GM18505 (cell line): ENCODE data around the gene AKT2.

Experiments
- ATAC-seq: cut with Tn5 transposase; IDR thresholded peaks from one replicate; pipeline ENCODE4 v1.9.1; 2021; ENCODE audit not compliant: unreplicated experiment
- POLR2A ChIP-seq: IDR thresholded peaks from 4 replicates; pipeline ENCODE4 v1.6.1; 2011; ENCODE audit warnings: borderline replicate concordance; ENCODE audit not compliant: insufficient read depth, insufficient read length; ENCODE audit errors: extremely low read depth

Gene AKT2

GRCh38 chr19:40246292-40247073 is 38.7 kb downstream of the AKT2 start:
- no peak for TF ChIP-seq POLR2A
- ATAC-seq: no peak

DNA sequence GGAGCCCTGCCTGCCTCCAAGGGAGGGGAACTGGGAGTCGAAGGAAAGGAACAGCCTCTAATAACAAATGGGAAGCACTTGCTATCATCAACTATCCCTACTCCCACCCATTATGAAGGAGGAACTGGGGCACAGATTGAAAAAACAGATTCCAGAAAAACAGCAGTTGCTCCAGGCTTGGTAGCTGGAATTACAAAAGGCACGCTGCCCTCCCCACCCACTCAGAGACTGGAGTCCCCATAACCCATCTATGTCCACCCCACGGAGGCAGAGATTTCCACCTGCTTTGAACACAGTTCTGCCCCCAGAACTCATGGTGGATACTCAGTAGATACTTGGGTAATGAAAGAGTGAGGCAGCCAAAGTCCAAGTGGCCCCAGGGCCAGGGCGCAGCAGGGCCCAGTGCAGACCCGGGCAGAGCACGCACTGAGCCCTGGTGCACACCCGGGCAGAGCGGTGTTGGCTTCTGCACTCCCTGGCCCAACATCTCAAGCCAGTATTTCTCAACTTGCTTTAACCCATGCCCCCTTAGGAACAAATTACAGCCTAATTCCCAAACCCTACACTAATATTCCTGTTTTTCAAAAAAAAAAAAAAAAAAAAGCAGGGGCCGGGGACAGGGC is 39.5 kb downstream of the AKT2 start:
- TF ChIP-seq POLR2A: no peak
- no peak for ATAC-seq

DNA sequence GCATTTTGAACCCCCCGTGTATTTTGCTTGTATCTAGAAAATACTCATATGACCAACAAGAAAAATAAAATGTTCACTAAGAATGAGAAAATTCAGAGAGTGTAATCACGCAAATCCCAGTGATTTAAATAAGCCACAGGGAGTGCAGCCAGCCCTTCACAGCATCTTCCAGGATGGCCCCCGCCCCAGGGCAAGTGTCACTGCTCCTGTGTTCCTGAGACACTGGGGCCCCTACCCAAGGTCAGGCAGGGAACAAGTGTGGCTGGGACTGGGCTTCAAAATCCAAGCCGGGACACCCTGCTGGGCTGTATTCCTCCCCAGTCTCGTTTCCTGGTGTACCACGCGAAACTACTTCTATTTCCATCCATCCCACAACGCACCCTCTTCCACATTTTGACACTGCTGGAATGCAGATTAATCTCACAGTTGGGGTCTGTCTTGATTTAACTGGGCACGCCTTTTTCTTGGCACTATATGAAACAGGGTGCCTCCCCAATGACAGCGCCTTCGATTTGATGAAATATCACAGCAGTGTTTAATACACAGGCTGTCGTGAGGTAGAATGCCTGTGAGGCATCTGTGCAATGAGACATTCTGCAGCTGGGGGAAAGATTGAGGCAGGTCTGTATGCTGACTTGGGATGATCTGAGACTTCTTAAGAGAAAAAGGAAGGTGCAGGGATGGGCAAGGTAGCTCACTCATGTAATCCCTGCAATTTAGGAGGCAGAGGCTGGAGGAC is 40.4 kb downstream of the AKT2 start:
- no peak for TF ChIP-seq POLR2A
- no peak for ATAC-seq

GRCh38 chr19:40243181-40243580 is 42.0 kb downstream of the AKT2 start:
- ATAC-seq: no peak
- no peak for TF ChIP-seq POLR2A

GRCh38 chr19:40242480-40242879 is 42.7 kb downstream of the AKT2 start:
- no peak for ATAC-seq
- no peak for TF ChIP-seq POLR2A

- no peak for ATAC-seq
- TF ChIP-seq POLR2A: no peak
These were observed 43.2 kb downstream of the AKT2 start for GRCh38 chr19:40241809-40242384.

- ATAC-seq: no peak
- no peak for TF ChIP-seq POLR2A
These were observed 43.9 kb downstream of the AKT2 start for GRCh38 chr19:40241125-40241808.

- no peak for TF ChIP-seq POLR2A
- ATAC-seq: no peak
These were observed 44.8 kb downstream of the AKT2 start for GRCh38 chr19:40240332-40240731.

GRCh38 chr19:40239415-40240226 is 45.5 kb downstream of the AKT2 start:
- no peak for ATAC-seq
- no peak for TF ChIP-seq POLR2A

DNA sequence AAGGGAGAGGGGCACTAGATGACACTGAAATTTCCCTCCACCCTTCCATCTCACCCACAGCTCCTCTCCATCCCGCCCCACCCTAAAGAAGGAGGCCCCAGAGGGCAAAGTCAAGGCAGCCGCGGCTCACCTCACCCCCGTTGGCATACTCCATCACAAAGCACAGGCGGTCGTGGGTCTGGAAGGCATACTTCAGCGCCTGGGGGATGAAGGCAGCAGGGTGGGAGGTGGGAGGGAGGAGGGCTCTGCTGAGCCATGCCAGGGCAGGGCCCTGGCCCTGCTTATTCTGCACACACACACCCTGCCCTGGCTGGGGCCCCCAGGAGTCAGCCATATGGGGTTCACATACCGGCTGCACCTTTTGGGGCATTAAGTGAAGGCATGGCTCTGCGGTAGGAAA is 46.4 kb downstream of the AKT2 start:
- no peak for TF ChIP-seq POLR2A
- no peak for ATAC-seq

DNA sequence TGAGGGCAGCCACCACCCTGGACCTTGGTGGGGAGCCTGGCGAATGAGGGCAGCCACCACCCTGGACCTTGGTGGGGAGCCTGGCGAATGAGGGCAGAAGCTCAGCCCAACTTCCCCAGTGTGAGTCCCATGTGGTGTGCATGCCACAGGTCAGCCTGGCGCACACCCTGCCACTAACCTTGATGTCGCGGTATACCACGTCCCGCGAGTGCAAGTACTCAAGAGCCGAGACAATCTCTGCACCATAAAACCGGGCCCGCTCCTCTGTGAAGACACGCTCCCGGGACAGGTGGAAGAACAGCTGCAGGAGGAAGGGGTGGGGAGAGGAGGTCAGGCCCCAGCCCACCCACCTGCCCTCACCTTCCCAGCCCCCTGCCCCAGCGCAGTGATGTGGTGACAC is 47.4 kb downstream of the AKT2 start:
- ATAC-seq: no peak
- no peak for TF ChIP-seq POLR2A

GRCh38 chr19:40236366-40236765 is 48.8 kb downstream of the AKT2 start:
- no peak for TF ChIP-seq POLR2A
- no peak for ATAC-seq
